HepG2 (cell line): ENCODE measurements around the gene CLIC5. TPM values are rescaled to one million over a fixed set of nuclear protein-coding genes. Genes with fewer than 3 reads are reported as not detected.

Experiments
- ATAC-seq: fragments of 200-7000 bp; cut with Tn5 transposase; 3 replicates; pipeline ENCODE4 v1.9.1; 2020; ENCODE audit warnings: mild to moderate bottlenecking, moderate library complexity
- BruUV-seq: library from RNA; stranded (reverse); fragments of 400-500 nt; replicated peaks from 2 replicates; lab custom pipeline; 2021; lab: Mats Ljungman, UMichigan
- CTCF ChIA-PET: fragments of 300-600 bp; formaldehyde crosslinking; extraction: SDS; loops from one replicate; lab custom pipeline; 2021; ENCODE audit warnings: low total read pairs, inconsistent platforms, low intra/inter-chr PET ratio; lab: Yijun Ruan, JAX
- POLR2A ChIA-PET: fragments of 350-600 bp; sonication (Branson Sonifier 250); formaldehyde crosslinking; loops from one replicate; lab custom pipeline; 2020; ENCODE audit warnings: antibody characterized with exemption, inconsistent platforms; lab: Yijun Ruan, JAX
- DNase-seq: peaks from one replicate; pipeline ENCODE4 v3.0.0-alpha.2; 2015; ENCODE audit warnings: low spot score
- FAIRE-seq: peaks from 3 replicates; lab custom pipeline; 2011; peaks lifted over from hg19 to GRCh38; lab: Jason Lieb, UNC
- H2AFZ ChIP-seq: one replicate; pipeline ENCODE4 v1.6.1; 2011; ENCODE audit warnings: low read length, inconsistent platforms
- H3K27ac ChIP-seq: fragments of 300-600 bp; 3 replicates; pipeline ENCODE4 v1.8.0; 2011; ENCODE audit warnings: mixed run types, mild to moderate bottlenecking, mixed read lengths, low read length, inconsistent platforms; ENCODE audit not compliant: insufficient read depth; ENCODE audit errors: extremely low read length
- H3K27me3 ChIP-seq, 2 experiments: fragments of 200-600 bp in 1 of 2; 2 replicates in 1 of 2; 3 replicates in 1 of 2; pipeline versions ENCODE4 v1.6.0 to v1.8.0; 2011; ENCODE audit warnings: low read length in 2 of 2, mild to moderate bottlenecking in 2 of 2, moderate library complexity in 2 of 2, inconsistent platforms in 1 of 2; ENCODE audit not compliant: insufficient read depth in 2 of 2, control insufficient read depth in 1 of 2
- H3K36me3 ChIP-seq, 2 experiments: fragments of 200-600 bp in 1 of 2; replicated peaks in 1 of 2; 2 replicates in 1 of 2; 3 replicates in 1 of 2; pipeline versions ENCODE4 v1.5.1 to v1.8.0; 2011; ENCODE audit warnings: low read length in 2 of 2, inconsistent platforms in 1 of 2; ENCODE audit not compliant: insufficient read depth in 2 of 2, control insufficient read depth in 1 of 2
- H3K4me1 ChIP-seq: 2 replicates; pipeline ENCODE4 v1.5.1; 2012; ENCODE audit warnings: low read length, inconsistent platforms; ENCODE audit not compliant: insufficient read depth
- H3K4me2 ChIP-seq: 2 replicates; pipeline ENCODE4 v1.6.0; 2011; ENCODE audit warnings: low read depth, low read length, inconsistent platforms
- H3K4me3 ChIP-seq, 3 experiments: fragments of 200-600 bp in 1 of 3; sonication (generic), shearing (Covaris generic) in 1 of 3; replicated peaks in 1 of 3; 2 replicates each; pipeline ENCODE4 v1.5.1; 2011 to 2016; ENCODE audit warnings: low read length in 3 of 3, inconsistent platforms in 2 of 3, low read depth in 2 of 3, mild to moderate bottlenecking in 2 of 3, control low read depth in 1 of 3, mixed read lengths in 1 of 3; ENCODE audit not compliant: insufficient read depth in 1 of 3
- H3K79me2 ChIP-seq: one replicate; pipeline ENCODE4 v1.6.1; 2011; ENCODE audit warnings: low read length, inconsistent platforms; ENCODE audit not compliant: insufficient read depth
- H3K9ac ChIP-seq: 2 replicates; pipeline ENCODE4 v1.6.0; 2011; ENCODE audit warnings: mild to moderate bottlenecking, low read depth, low read length, inconsistent platforms; ENCODE audit not compliant: insufficient read depth
- H3K9me3 ChIP-seq: 2 replicates; pipeline ENCODE4 v1.5.1; 2012; ENCODE audit warnings: mild to moderate bottlenecking, low read length
- H4K20me1 ChIP-seq: 2 replicates; pipeline ENCODE4 v1.6.0; 2011; ENCODE audit warnings: inconsistent platforms, mild to moderate bottlenecking, low read length, moderate library complexity; ENCODE audit not compliant: insufficient read depth
- TCF7L2 ChIP-seq: IDR thresholded peaks from 2 replicates; pipeline ENCODE4 v1.6.1; 2011; ENCODE audit warnings: mild to moderate bottlenecking, low read depth, low read length, moderate library complexity
- WGBS: methylation state at CpG from one replicate; pipeline ENCODE4 v1.1.6; 2017; ENCODE audit warnings: low lambda C conversion rate; 5-methylcytosine and 5-hydroxymethylcytosine counted together
- in situ Hi-C: cut with HindIII; loops from 2 replicates; pipeline ENCODE4 v1.10.0; 2017; ENCODE audit warnings: low pct_unique_long_range_greater_than_20kb; ENCODE audit not compliant: extremely low pct_ligation_motif_present
- intact Hi-C: fragments of 100-400 bp; cut with micrococcal nuclease; formaldehyde crosslinking; loops from one replicate; pipeline ENCODE4 v1.10.0; 2022; ENCODE audit not compliant: unreplicated experiment
- polyA plus RNA-seq, 8 experiments: library from polyadenylated mRNA; depleted of rRNA in 3 of 8; stranded (reverse) in 7 of 8; unstranded in 1 of 8; fragments of >200 nt; fragmentation: Illumina TruSeq in 4 of 8; extraction: Trizol in 4 of 8; gene quantifications; 2 replicates each; pipeline versions ENCODE4 v1.2.1 to v1.2.3, GENCODE V29; 2011 to 2016; ENCODE audit warnings: low read depth in 4 of 8, missing spikeins in 1 of 8, mixed read lengths in 1 of 8; ENCODE audit not compliant: insufficient read depth in 1 of 8
- total RNA-seq, 5 experiments: library from RNA; depleted of rRNA; stranded (reverse); fragments of >200 nt; fragmentation: Illumina TruSeq; extraction: Trizol; gene quantifications; 2 replicates each; pipeline ENCODE4 v1.2.3, GENCODE V29; 2016; ENCODE audit warnings: low read depth in 1 of 5
- TF ChIP-seq, protein P1 (sequence below): sonication (generic); formaldehyde crosslinking; IDR thresholded peaks from 2 replicates; pipeline ENCODE4 v1.4.0; 2020; ENCODE audit warnings: mild to moderate bottlenecking, missing genetic modification reagents
- TF ChIP-seq, protein P2 (sequence below): sonication (generic); formaldehyde crosslinking; IDR thresholded peaks from 2 replicates; pipeline ENCODE4 v1.4.0; 2020; ENCODE audit warnings: mild to moderate bottlenecking, missing genetic modification reagents

CLIC5 gene
- total and polyA plus RNA-seq, 2 of the 13 experiments (the other 11 are each of a cell fraction or from before 2014, with no cell fraction given) = not detected

DNA sequence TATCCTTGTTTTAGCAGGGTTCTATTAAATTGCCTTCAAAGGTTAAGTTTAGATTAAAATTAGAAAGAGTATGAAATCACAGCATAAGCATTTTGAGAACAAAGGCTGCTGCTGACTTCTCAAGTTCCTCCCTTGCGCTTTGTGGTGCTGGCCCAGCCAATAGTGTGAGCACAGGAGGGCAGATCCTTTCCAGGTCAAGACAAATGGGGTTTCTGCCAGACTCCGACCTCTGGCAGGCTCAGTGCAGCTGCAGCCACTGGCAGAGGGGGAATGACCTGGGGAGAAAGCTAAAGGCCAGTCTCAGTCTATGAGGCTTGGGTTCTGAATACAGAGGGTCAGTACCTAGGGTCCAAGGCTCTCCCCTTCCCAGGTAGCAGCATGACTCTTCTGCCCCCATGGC lies 27.0 kb downstream of the CLIC5 start (continued):
- TF ChIP-seq, protein P1, sequence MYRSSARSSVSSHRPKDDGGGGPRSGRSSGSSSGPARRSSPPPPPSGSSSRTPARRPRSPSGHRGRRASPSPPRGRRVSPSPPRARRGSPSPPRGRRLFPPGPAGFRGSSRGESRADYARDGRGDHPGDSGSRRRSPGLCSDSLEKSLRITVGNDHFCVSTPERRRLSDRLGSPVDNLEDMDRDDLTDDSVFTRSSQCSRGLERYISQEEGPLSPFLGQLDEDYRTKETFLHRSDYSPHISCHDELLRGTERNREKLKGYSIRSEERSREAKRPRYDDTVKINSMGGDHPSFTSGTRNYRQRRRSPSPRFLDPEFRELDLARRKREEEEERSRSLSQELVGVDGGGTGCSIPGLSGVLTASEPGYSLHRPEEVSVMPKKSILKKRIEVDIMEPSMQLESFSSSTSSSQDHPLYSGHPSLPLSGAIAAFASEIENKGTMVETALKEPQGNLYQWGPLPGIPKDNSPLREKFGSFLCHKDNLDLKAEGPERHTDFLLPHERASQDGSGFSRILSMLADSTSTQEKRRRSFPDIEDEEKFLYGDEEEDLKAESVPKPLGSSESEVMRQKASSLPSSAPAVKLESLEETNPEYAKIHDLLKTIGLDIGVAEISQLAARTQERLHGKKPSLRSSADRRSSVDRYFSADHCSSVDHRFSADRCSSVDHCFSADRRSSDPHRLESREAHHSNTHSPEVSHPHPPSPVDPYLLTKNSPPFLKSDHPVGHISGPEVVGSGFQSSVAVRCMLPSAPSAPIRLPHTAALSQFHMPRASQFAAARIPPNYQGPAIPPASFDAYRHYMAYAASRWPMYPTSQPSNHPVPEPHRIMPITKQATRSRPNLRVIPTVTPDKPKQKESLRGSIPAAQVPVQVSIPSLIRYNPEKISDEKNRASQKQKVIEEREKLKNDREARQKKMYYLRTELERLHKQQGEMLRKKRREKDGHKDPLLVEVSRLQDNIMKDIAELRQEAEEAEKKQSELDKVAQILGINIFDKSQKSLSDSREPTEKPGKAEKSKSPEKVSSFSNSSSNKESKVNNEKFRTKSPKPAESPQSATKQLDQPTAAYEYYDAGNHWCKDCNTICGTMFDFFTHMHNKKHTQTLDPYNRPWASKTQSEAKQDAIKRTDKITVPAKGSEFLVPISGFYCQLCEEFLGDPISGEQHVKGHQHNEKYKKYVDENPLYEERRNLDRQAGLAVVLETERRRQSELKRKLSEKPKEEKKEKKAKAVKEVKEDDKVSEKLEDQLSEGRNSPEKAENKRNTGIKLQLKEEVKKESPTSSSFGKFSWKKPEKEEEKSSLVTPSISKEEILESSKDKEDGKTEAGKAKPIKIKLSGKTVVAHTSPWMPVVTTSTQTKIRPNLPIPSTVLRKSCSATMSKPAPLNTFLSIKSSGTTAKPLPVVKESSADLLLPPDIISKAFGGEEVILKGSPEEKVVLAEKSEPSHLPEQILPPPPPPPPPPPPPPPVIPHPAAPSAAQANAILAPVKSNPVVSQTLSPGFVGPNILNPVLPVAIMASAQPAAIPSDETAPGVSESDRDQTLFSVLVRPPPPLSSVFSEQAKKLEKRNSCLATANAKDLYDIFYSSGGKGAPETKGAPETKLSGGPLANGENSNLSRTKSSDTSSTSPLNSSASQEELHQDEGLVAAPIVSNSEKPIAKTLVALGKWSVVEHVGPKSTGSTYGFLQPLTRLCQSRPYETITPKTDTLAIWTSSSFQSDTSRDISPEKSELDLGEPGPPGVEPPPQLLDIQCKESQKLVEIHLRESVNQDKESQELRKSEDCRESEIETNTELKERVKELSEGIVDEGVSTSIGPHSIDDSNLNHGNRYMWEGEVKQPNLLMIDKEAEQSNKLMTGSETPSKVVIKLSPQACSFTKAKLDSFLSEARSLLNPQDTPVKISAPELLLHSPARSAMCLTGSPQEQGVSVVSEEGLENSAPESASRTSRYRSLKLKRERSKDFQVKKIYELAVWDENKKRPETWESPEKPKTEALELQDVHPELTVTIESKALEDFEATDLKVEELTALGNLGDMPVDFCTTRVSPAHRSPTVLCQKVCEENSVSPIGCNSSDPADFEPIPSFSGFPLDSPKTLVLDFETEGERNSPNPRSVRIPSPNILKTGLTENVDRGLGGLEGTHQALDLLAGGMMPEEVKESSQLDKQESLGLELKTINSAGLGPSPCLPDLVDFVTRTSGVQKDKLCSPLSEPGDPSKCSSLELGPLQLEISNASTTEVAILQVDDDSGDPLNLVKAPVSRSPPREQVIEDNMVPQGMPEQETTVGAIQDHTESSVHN (CRISPR knock-in tag) = no peak

DNA sequence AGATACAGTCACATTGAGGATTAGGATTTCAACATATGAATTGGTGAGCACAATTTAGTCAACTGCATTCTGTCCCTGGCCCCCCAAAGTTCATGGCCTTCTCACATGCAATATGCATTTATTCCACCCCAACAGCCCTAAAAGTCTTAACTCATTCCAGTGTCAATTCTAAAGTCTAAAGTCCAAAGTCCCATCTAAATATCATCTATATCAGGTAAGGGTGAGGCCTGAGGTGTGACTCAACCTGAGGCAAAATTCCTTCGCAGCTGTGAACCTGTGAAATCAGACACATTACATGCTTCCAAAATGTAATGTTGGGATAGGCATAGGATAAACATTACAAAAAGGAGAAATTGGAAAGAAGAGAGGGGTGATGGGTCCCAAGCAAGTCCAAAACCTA lies 27.8 kb downstream of the CLIC5 start:
- CTCF ChIA-PET = no interaction called here
- BruUV-seq = no TSS peak
- Histone ChIP-seq H3K27ac (no peak overlapping the region), H3K9me3 (no peaks in the 10 kb centered on the region), H2AFZ (no peak overlapping the region), H3K9ac (no peak overlapping the region), H3K27me3 (no peaks in the 10 kb centered on the region), H3K4me2 (no peak overlapping the region), H3K36me3 (no peaks in the 10 kb centered on the region), H3K79me2 (no peaks in the 10 kb centered on the region), H3K4me3 (no peak overlapping the region), H4K20me1 (no peaks in the 10 kb centered on the region), H3K4me1 (no peaks in the 10 kb centered on the region)
- 3% methylated on average over 1 of the region's 1 CpG for WGBS
- DNase-seq (no peak), ATAC-seq (no peak), FAIRE-seq (no peak)
- TF ChIP-seq, protein P2, sequence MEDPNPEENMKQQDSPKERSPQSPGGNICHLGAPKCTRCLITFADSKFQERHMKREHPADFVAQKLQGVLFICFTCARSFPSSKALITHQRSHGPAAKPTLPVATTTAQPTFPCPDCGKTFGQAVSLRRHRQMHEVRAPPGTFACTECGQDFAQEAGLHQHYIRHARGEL (CRISPR knock-in tag) = no peak
- no peak for TF ChIP-seq TCF7L2
- intact Hi-C loops = no loop called here
- POLR2A ChIA-PET = no interaction called here
- in situ Hi-C loops = no loop called here
